Cardiac muscle cell (in vitro differentiated cells and primary cell): ENCODE results near the gene SNX13. TPM values are rescaled to one million over a fixed set of nuclear protein-coding genes. Genes with fewer than 3 reads are reported as not detected.

Source experiments
- DNase-seq, 2 donors: peaks; one replicate each; pipeline versions ENCODE4 v3.0.0 to v3.0.0-alpha.2; 2010 to 2017; ENCODE audit warnings: low read depth in 1 of 2, low spot score in 1 of 2
- H3K27ac ChIP-seq: fragments of 200-600 bp; sonication (generic); 2 replicates; pipeline ENCODE4 v1.5.1; 2016
- H3K27me3 ChIP-seq: fragments of 200-600 bp; sonication (generic); 2 replicates; pipeline ENCODE4 v1.6.0; 2016; ENCODE audit warnings: control low read depth
- H3K36me3 ChIP-seq: fragments of 200-600 bp; sonication (generic); 2 replicates; pipeline ENCODE4 v1.5.1; 2016; ENCODE audit warnings: control low read depth
- H3K4me1 ChIP-seq: fragments of 200-600 bp; sonication (generic); 2 replicates; pipeline ENCODE4 v1.8.1; 2017; ENCODE audit warnings: low read depth, mild to moderate bottlenecking, mixed run types
- H3K4me3 ChIP-seq: fragments of 200-600 bp; sonication (generic); 2 replicates; pipeline ENCODE4 v1.5.1; 2016; ENCODE audit warnings: mild to moderate bottlenecking
- H3K9me3 ChIP-seq: fragments of 200-600 bp; sonication (generic); 2 replicates; pipeline ENCODE4 v1.5.1; 2017; ENCODE audit warnings: low read depth, mild to moderate bottlenecking, control low read depth
- CTCF ChIP-seq: IDR thresholded peaks from 2 replicates; pipeline ENCODE4 v1.5.1; 2012; ENCODE audit warnings: low read depth, mild to moderate bottlenecking, low read length
- polyA plus RNA-seq: library from polyadenylated mRNA; unstranded; fragments of >200 nt; fragmentation: Nextera tagmentation; extraction: Ambion mirVana; gene quantifications from 2 replicates; pipeline ENCODE4 v1.2.1, GENCODE V29; 2016
- total RNA-seq: library from RNA; depleted of rRNA; stranded (reverse); fragments of >200 nt; gene quantifications from 2 replicates; pipeline ENCODE4 v1.2.3, GENCODE V29; 2016

The SNX13 gene
- total and polyA plus RNA-seq, 2 experiments from 2014 or later = 11.0 to 86.8 TPM

GRCh38 chr7:17882685-17883084 lies 57.6 kb downstream of the SNX13 start:
- Histone ChIP-seq H3K27ac (no peak overlapping the region), H3K4me1 (no peaks in the 10 kb centered on the region), H3K36me3 (no peaks in the 10 kb centered on the region), H3K27me3 (no peaks in the 10 kb centered on the region), H3K9me3 (no peaks in the 10 kb centered on the region), H3K4me3 (no peak overlapping the region)
- DNase-seq = no peak
- no peak for TF ChIP-seq CTCF

GRCh38 chr7:17879075-17879661 lies 61.1 kb downstream of the SNX13 start:
- no peaks in the 10 kb centered on the region for H3K9me3 ChIP-seq
- no peak for DNase-seq
- H3K27ac ChIP-seq = no peak overlapping the region
- no peaks in the 10 kb centered on the region for H3K4me1 ChIP-seq
- no peak overlapping the region for H3K4me3 ChIP-seq
- H3K27me3 ChIP-seq = no peaks in the 10 kb centered on the region
- peaks cover 12% of the 10 kb centered on the region for H3K36me3 ChIP-seq
- TF ChIP-seq CTCF = no peak

- no peak for TF ChIP-seq CTCF
- H3K36me3 ChIP-seq = peaks cover 12% of the 10 kb centered on the region
- H3K4me3 ChIP-seq = no peak overlapping the region
- H3K27ac ChIP-seq = no peak overlapping the region
- no peaks in the 10 kb centered on the region for H3K9me3 ChIP-seq
- no peaks in the 10 kb centered on the region for H3K27me3 ChIP-seq
- H3K4me1 ChIP-seq = no peaks in the 10 kb centered on the region
- DNase-seq = no peak
These were observed 61.7 kb downstream of the SNX13 start for GRCh38 chr7:17878627-17879026.

- peaks cover 46% of the 10 kb centered on the region for H3K36me3 ChIP-seq
- H3K9me3 ChIP-seq = no peaks in the 10 kb centered on the region
- H3K4me3 ChIP-seq = no peak overlapping the region
- H3K27me3 ChIP-seq = no peaks in the 10 kb centered on the region
- no peak for TF ChIP-seq CTCF
- no peak for DNase-seq
- no peak overlapping the region for H3K27ac ChIP-seq
- no peaks in the 10 kb centered on the region for H3K4me1 ChIP-seq
These were observed 68.3 kb downstream of the SNX13 start for GRCh38 chr7:17871815-17872533.

GRCh38 chr7:17870406-17870805 lies 69.9 kb downstream of the SNX13 start:
- Histone ChIP-seq H3K4me1 (no peaks in the 10 kb centered on the region), H3K27me3 (no peaks in the 10 kb centered on the region), H3K27ac (no peak overlapping the region), H3K36me3 (peaks cover 53% of the 10 kb centered on the region), H3K4me3 (no peak overlapping the region), H3K9me3 (no peaks in the 10 kb centered on the region)
- TF ChIP-seq CTCF = no peak
- DNase-seq = no peak
